ENCODE results near the gene ZNF570. TPM values are rescaled to one million over a fixed set of nuclear protein-coding genes. Genes with fewer than 3 reads are reported as not detected.

ZNF570 gene
- total RNA-seq, 4 donors from 2014 or later, result 3.0 to 6.6 (median 4.9) TPM

DNA sequence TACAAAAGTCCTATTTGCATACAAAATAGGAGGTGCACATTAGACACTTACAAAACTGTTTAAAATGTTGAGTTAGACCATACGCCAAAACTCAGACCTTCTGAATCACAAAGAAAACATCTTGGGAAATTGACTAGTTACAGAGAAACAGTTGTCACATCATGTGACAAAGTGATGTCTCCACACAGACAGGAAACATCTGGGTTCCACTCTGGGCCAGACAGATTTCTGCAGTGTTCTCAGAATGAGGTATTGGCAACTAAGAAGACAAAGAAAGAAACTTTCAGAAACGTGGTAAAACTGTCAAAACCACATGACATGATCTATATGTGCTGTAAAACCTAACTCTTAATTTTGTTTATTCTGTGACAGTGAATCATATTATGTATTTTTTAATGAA lies 44.2 kb downstream of the ZNF570 start:
- Histone ChIP-seq H3K4me1 (no peaks in the 10 kb centered on the region), H3K36me3 (peaks cover 0 to 15% (median 0%) of the 10 kb centered on the region in 3 donors), H3K4me3 (no peak overlapping the region), H3K9me3 (peaks cover 0 to 33% (median 0%) of the 10 kb centered on the region in 4 donors), H3K27ac (no peak overlapping the region), H3K27me3 (no peaks in the 10 kb centered on the region)
- TF ChIP-seq POLR2A (IDR thresholded peaks at IDR 0.05), result no peak
- TF ChIP-seq, protein P1, sequence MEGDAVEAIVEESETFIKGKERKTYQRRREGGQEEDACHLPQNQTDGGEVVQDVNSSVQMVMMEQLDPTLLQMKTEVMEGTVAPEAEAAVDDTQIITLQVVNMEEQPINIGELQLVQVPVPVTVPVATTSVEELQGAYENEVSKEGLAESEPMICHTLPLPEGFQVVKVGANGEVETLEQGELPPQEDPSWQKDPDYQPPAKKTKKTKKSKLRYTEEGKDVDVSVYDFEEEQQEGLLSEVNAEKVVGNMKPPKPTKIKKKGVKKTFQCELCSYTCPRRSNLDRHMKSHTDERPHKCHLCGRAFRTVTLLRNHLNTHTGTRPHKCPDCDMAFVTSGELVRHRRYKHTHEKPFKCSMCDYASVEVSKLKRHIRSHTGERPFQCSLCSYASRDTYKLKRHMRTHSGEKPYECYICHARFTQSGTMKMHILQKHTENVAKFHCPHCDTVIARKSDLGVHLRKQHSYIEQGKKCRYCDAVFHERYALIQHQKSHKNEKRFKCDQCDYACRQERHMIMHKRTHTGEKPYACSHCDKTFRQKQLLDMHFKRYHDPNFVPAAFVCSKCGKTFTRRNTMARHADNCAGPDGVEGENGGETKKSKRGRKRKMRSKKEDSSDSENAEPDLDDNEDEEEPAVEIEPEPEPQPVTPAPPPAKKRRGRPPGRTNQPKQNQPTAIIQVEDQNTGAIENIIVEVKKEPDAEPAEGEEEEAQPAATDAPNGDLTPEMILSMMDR (IDR thresholded peaks at IDR 0.05), result no peak
- DNase-seq, result no peak

DNA sequence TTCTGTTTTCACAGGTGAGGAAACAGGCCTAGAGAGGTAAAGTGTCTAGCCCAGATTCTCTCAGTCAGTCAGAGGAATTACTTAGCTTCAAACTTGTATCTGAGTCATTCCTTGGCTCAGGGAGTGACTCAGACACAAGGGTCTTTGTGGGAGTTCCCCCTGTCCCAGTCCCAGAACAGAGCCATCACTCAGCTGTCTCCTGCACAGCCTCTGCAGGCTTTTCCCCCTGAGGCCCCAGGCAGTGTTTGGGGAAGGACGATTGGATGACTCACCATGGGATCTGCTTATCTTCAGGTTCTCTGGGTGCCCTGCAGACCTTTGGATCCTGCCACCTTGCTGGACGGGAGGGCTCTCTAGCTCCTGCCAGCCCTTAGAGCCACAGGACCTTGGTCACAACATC lies 50.7 kb downstream of the ZNF570 start:
- H3K4me1 ChIP-seq, result no peaks in the 10 kb centered on the region
- TF ChIP-seq, protein P1 (IDR thresholded peaks at IDR 0.05), result no peak
- TF ChIP-seq POLR2A (IDR thresholded peaks at IDR 0.05), result no peak
- peaks cover 0 to 20% (median 0%) of the 10 kb centered on the region in 3 donors for H3K36me3 ChIP-seq
- no peak overlapping the region for H3K27ac ChIP-seq
- no peak overlapping the region for H3K4me3 ChIP-seq
- H3K27me3 ChIP-seq, result no peaks in the 10 kb centered on the region
- DNase-seq, result no peak
- peaks cover 0 to 61% (median 3%) of the 10 kb centered on the region in 4 donors for H3K9me3 ChIP-seq

DNA sequence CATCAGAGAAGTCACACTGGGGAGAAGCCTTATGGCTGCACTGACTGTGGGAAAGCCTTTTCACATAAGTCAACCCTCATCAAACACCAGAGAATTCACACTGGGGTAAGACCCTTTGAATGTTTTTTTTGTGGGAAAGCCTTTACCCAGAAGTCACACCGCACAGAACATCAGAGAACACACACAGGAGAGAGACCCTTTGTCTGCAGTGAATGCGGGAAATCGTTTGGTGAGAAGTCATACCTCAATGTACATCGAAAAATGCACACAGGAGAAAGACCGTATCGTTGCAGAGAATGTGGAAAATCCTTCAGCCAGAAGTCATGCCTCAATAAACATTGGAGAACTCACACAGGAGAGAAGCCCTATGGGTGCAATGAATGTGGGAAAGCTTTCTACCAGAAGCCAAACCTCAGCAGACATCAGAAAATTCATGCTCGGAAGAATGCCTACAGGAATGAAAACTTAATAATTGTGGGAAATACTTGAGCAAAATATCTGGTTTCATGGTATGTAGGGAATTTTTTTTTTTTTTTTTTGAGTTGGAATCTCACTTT lies 68.3 kb downstream of the ZNF570 start:
- peaks cover 0 to 92% (median 7%) of the 10 kb centered on the region in 4 donors for H3K9me3 ChIP-seq

More for the DNA sequence above, 68.3 kb downstream of the ZNF570 start:
- TF ChIP-seq, protein P1 (IDR thresholded peaks at IDR 0.05), result no peak
- TF ChIP-seq POLR2A (IDR thresholded peaks at IDR 0.05), result no peak
- H3K4me3 ChIP-seq, result no peak overlapping the region
- no peak overlapping the region for H3K27ac ChIP-seq
- H3K36me3 ChIP-seq, result peaks cover 0 to 52% (median 4%) of the 10 kb centered on the region in 3 donors
- no peaks in the 10 kb centered on the region for H3K27me3 ChIP-seq
- DNase-seq, result no peak
- no peaks in the 10 kb centered on the region for H3K4me1 ChIP-seq

Other genes with a start within 250 kb of the ZNF570 start
- 10 to 100 TPM in 1 of 4 donors, 1 to 10 TPM in 3; 3.0 to 14.0 (median 5.7) TPM for gene ZNF527, start 98.3 kb upstream of the ZNF570 start, total RNA-seq
- 1 to 10 TPM; 1.1 to 3.5 (median 1.4) TPM for gene ZNF569, start 1.9 kb upstream of the ZNF570 start, total RNA-seq
- 10 to 100 TPM in 1 of 4 donors, 1 to 10 TPM in 3; 1.6 to 15.7 (median 5.0) TPM for gene ZNF793, start 37.6 kb downstream of the ZNF570 start, total RNA-seq
- 1 to 10 TPM; 1.9 to 4.6 (median 2.7) TPM for gene ZNF571, start 125.4 kb downstream of the ZNF570 start, total RNA-seq
- gene ZNF540, start 125.5 kb downstream of the ZNF570 start, total RNA-seq, result 1 to 10 TPM; 1.7 to 3.6 (median 2.8) TPM
- gene ZFP30, start 186.1 kb downstream of the ZNF570 start, total RNA-seq, result 10 to 100 TPM in 1 of 4 donors, 1 to 10 TPM in 3; 3.3 to 13.1 (median 5.5) TPM